Measurements from ENCODE around the gene NUP98. TPM values are rescaled to one million over a fixed set of nuclear protein-coding genes. Genes with fewer than 3 reads are reported as not detected.
A peak's percentile ranks its signal among the peaks of the same experiment; 100 is the strongest.
"Not testable (repeated sequence)": the region's sequence is repeated elsewhere in the genome, so short reads cannot be mapped to it uniquely, and the experiment has no call there.

Gene NUP98
- total RNA-seq, 1 donor from 2014 or later, result 82.4 TPM

DNA sequence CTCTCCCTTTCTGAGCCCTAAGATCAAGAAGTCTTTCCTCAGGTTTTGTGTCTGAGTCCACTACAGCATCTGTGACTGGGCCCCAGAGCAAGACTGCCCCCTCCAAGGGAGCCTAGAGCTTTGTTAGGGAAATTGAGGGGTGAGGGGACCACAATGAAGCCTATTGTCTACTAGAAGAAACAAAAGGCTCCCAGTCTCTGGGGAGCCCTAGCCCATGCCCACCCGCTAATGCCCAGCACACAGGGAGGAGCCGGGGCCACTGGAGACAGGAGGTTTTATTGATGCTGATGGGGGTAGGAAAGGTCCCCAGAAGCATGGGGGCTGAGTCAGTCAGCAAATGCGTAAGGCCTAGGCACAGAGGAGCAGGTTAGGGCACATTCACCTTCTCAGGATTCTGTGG lies 29.4 kb upstream of the NUP98 start:
- DNase-seq (ENCODE audit: low read depth in 2 of 2), result no peak

DNA sequence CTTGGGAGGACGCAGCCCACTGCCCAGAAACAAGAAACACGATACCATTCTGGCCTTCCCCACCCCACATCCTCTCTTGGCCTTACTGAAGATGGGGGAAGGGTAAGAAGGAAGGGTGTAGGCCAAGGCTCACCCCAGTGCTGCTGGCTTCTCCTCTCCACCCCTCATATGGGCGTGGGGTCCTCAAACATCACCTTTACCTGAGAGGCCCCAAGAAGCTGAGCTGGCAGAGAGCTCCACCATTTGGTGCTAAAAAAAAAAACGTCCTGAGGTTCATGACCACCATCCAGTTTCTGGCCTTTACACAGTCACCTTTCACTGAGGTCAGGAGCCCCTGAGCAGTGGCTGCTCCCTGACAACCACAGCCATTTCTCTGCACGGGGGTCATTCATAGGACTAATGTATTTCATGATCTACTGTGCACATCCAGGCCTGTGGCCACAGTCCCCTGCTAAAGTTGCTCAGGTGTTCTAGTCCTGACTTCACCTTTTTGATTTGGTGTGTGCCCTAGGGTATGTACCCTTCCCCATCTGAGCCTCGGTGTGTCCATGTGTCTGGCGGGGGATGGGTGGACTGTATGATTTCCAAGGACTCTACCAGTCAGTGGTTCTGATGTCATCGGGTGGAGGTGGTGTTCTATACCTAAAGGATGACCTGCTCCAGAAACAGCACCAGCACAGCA lies 28.3 kb upstream of the NUP98 start:
- DNase-seq (ENCODE audit: low read depth in 2 of 2), result no peak

DNA sequence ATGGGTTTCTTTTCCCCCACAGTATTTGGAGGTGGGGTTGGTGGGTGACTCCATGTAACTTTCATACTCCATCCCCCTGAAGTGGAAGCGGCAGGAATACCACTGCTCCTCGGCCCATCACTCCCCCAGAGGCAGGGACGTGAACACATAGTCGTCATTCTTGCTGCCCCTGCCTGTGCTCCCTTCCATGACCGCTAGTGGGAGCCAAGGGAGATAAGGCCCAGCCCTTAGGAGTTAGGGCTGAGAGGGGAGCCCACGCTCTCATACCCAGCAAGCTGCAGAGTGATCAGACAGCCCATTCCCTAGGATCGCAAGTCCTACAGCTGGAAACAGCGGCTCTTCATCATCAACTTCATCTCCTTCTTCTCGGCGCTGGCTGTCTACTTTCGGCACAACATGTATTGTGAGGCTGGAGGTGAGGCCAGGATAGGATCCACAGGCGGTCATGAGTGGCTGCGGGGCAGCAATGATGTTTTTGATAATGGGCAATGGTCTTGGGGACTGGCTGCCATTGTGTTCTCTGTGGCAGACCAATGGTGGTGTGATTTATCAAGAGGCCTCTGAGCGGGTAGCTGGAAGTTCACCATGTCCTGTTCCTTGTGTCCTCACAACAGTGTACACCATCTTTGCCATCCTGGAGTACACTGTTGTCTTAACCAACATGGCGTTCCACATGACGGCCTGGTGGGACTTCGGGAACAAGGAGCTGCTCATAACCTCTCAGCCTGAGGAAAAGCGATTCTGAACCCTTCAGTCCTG lies 27.5 kb upstream of the NUP98 start:
- DNase-seq (ENCODE audit: low read depth in 2 of 2), result peak in 1 of 2 donors; percentile 61

DNA sequence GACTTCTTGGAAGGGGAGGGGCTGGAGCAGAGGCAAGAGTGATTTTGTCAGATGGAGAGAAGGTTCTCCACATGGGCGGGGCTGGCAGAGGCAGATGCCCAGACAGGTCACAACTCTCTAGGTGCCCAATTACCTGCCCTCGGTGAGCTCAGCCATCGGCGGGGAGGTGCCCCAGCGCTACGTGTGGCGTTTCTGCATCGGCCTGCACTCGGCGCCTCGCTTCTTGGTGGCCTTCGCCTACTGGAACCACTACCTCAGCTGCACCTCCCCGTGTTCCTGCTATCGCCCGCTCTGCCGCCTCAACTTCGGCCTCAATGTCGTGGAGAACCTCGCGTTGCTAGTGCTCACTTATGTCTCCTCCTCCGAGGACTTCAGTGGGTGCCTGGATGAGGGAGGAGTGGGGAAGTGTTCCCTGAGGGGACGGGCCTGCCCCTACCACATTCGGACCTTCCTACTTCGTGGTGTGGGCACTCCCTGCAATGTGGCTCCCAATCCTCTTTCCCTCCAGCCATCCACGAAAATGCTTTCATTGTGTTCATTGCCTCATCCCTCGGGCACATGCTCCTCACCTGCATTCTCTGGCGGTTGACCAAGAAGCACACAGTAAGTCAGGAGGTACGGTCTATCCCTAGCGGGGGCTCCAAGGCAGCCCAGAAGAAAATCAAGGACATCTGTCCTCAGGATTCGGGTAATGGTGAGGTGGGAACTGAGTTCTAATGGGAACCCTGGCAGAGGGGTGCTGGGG lies 26.6 kb upstream of the NUP98 start:
- DNase-seq (ENCODE audit: low read depth in 2 of 2), result no peak

DNA sequence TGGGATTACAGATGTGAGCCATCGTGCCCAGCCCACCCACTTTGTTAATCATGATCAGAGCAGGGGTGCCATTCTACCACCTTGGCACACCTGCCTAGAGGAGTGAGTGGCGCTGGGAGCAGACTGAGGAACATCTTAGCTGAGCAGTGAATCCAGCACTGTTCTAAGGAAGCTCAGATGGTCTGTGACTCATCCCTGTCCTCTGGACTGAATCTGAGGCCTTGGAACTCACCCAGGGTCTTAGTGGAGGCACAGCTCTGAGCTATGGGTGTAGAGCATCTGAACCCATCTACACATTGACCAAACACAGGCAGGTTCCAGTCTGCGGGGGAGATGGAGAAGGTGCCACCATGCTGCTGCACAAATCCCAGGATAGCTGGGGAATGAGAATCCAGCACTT lies 25.9 kb upstream of the NUP98 start:
- no peak for DNase-seq (ENCODE audit: low read depth in 2 of 2)

DNA sequence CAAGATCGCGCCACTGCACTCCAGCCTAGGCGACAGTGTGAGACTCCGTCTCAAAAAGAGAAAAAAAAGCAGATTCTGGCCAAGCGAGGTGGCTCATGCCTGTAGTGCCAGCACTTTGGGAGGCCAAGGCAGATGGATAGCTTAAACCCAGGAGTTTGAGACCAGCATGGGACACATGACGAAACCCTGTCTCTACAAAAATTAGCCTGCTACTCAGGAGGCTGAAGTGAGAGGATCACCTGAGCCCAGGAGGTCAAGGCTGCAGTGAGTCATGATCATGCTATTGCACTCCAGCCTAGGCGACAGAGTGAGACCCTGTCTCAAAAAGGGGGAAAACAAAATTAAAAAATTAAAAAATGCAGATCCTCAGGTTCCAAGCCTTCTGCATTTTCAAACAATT lies 25.0 kb upstream of the NUP98 start:
- DNase-seq (ENCODE audit: low read depth in 2 of 2), result no peak

DNA sequence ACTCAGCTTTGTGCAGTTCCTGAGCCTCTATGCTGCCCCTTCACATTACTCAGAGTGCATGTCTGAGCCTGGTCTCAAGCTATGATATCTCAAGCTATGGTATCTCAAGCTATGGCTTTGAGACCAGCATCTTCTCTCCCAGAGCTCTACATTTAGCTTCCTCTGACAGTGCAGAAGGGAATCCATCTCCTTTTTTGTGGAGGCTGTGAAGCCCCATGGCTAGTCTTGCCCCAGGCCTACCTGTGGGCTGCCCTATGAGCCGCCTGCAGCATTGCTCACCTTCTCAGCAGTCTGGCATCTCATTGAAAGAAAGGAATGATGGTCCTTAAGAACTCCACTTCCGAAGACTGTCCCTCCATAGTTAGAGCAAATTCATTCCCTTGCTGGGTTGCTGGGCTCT lies 23.6 kb upstream of the NUP98 start:
- no peak for DNase-seq (ENCODE audit: low read depth in 2 of 2)

DNA sequence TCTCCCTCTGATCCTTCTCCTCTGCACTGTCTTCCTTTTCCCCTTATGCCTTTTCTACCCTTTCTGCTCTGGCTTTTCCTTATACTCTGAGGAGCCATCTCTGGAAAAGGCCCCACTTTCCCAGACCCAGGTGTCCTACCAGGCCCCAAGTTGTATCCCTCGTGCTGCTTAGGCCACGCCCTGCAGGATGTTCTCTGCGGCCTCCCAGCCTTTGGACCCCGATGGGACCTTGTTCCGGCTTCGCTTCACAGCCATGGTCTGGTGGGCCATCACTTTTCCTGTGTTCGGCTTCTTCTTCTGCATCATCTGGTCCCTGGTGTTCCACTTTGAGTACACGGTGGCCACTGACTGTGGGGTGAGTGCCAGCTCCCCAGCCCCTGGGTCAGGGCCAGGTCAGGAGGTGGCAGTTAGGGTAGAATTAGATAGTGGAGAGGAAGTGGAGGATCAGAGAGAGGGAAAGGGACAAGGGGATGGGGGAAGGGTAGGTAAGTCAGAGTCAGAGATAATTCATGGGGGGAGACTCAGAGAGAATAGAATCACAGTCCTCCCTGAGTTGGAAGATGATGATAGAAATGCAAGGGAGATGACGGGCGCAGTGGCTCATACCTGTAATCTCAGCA lies 19.9 kb upstream of the NUP98 start:
- no peak for DNase-seq (ENCODE audit: low read depth in 2 of 2)

DNA sequence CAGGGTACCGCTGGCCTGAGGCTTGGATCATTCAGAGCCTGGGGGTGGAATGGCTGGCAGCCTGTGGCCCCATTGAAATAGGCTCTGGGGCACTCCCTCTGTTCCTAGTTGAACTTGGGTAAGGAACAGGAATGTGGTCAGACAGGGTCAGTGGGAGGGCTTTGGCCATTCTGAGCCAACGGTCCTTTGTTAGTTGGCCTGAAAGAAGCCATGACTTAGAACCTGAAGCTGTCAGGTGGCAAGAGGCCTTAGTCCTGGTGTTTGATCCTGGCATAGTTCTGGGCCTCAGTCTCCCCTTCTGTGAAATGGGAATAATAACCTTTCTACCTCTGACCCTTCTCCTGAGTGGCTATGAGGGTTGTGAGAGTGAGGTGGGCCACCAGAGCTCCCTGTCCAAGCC lies 19.3 kb upstream of the NUP98 start:
- no peak for DNase-seq (ENCODE audit: low read depth in 2 of 2)

DNA sequence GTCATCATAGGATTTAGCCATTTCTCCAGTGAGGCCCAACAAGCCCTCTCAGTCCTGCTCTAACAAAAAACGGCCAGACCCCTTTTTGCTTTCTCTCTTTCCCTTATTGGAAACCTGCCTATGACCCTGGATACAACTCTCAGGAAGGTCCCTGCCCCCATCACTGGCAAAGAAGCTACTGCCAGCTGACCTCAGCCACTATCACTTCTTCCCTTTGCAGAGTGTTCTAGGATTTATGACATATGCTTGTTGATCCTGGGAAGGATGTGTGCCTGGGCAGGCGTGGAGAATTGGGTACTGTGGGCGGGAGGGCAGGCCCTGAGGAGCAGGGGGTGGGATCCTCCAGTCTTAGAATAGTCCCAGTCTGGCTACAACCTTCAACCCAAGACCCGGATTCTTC lies 18.5 kb upstream of the NUP98 start:
- DNase-seq (ENCODE audit: low read depth in 2 of 2), result no peak

DNA sequence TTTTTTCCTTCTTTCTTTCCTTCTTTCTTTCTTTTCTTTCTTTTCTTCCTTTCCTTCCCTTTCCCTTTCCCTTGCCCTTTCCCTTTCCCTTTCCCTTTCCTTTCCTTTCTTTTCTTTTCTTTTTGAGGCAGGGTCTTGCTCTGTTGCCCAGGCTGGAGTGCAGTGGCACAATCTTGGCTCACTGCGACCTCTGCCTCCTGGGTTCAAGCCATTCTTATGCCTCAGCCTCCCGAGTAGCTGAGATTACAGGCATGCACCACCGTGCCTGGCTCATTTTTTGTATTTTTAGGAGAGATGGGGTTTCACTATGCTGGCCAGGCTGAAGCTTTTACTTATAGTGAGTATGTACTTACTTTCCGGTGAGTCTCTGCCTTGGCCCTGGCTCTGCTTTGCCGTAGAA lies 17.5 kb upstream of the NUP98 start:
- DNase-seq (ENCODE audit: low read depth in 2 of 2), result not testable (repeated sequence)

DNA sequence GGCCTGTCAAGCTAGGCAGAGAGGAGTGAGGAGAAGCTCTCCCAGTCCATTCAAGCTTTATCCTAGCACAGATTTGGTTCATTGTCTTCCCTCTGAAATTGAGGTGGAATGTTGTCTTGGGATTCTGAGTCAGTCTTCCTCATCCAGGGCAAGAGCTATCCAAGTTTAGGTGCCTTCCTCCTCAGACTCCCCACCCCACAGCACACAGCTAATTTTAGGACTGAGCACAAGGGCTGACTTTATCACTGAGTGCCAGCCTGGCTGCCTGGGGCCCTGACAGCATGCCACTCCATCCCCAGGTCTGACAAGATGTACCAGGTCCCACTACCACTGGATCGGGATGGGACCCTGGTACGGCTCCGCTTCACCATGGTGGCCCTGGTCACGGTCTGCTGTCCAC lies 13.6 kb upstream of the NUP98 start:
- no peak for DNase-seq (ENCODE audit: low read depth in 2 of 2)

DNA sequence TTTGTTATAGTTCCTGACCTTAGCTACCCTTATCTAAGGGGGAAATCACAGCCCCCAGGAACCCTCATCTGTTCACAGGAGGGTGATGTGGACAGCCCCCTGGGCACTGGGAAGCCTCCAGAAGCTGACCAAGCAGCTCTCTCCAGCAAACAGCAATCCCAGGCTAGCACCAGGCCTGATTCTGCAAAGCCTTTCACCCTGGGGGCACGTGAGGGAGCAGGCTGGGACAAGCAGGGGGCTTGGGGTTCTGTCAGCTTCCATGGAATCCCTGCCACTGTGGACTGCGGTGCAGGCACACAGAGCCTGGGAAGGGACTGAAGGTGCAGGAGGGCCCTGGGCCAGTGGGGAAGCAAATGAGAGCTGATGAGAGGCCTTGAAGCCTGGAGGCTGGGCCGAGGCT lies 13.1 kb upstream of the NUP98 start:
- no peak for DNase-seq (ENCODE audit: low read depth in 2 of 2)

DNA sequence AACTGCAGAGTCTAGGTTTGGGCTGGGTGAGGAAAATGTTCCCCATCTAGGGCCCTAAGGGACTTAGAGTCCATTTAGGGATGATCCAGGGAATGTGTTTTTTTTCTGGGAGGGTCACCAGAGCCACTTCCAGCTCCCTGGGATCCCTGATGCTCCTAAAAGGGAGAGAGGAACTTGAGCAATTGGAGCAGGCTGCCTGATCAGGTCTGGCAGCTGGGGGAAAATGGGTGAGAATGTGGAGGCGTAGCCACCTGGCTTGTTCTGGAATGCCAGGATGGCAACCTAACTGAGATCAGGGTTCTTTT lies 12.2 kb upstream of the NUP98 start:
- no peak for DNase-seq (ENCODE audit: low read depth in 2 of 2)

DNA sequence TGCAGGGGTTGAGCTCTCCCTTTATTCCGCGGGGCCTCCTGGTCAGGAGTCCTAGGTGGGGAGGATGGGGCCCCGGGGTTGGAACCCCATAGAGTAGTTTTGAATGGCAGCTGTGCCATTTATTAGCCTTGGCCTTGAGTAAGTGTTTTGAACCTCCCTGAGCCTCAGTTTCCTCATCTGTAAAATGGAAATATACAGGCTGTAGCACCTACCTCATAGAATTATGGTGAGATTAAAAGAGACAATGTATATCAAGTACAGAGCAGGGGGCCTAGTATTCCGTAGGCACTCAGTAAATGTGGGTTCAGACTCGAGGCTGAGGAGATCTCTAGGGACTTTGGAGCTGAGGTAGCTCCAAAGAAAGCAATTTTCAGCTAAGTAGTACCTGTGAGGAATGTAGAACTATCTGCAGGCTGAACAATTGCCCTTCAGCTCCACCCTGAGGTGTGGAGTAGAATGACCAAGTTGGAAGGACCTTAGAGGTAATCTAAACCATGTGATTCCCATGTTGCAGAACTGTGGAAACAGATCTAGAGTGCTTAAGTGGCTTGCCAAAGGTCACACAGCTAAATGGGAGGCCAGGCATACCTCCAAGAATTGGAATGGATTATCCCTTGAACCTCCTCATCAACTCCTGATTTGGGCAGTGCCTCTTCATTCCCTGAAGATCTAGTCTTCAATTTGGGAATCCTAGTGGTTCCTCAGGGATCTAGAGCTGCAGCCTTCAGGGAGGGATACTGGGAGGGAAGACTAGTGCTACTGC lies 11.7 kb upstream of the NUP98 start:
- DNase-seq (ENCODE audit: low read depth in 2 of 2), result peak; percentile 22 to 67

DNA sequence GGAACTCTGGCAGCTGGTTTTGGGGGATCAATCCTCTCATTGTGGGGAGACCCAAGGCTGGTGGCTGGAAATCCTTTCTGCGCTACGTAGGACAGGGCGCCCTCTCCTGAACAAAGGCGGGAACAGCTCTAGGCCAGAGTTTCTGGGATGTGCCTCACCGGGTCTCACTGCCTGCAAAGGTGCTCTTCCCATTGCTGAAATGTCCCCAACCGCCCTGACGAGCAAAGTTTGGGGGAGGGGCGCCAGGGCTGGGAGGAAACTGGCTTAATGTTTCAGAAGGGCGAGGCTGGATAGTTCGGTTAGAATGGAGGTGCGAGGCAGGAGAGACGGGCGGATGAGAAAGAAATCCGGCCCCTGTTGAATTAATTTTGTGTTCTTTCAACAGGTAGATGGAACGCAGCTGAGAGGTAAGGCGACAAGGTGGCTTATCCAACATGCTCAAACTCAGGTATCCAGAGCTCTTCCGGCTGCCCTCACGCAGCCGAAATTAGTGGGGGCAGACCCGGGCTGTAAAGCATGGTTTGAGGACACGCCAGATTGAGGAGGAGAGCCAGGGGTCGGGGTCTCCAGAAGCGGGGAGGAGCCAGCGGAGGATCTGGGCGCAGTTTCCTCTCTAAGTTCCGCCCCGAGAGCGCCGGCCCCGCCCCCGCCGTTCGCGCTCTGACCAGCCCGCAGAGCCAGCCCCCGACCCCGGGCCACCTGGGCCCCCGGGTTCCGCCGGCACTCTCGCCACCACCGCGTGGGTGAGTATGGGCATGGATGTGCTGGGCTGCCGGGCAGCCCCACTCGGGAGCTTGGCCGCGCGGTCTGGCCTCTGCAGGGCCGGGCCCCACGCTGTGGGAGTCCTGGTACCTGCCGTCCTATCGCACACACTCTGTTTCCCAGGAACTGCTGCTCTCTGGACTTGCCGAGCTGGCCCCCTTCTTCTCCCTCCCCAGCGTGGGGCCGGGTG lies 10.8 kb upstream of the NUP98 start, which contains the start of gene PGAP2:
Gene PGAP2 (plus strand): TSS at position 652 of the 952 bp plus-strand sequence. CDS start 2,700 bp downstream, outside the sequence.
- DNase-seq (ENCODE audit: low read depth in 2 of 2), result peak in 1 of 2 donors; percentile 55

DNA sequence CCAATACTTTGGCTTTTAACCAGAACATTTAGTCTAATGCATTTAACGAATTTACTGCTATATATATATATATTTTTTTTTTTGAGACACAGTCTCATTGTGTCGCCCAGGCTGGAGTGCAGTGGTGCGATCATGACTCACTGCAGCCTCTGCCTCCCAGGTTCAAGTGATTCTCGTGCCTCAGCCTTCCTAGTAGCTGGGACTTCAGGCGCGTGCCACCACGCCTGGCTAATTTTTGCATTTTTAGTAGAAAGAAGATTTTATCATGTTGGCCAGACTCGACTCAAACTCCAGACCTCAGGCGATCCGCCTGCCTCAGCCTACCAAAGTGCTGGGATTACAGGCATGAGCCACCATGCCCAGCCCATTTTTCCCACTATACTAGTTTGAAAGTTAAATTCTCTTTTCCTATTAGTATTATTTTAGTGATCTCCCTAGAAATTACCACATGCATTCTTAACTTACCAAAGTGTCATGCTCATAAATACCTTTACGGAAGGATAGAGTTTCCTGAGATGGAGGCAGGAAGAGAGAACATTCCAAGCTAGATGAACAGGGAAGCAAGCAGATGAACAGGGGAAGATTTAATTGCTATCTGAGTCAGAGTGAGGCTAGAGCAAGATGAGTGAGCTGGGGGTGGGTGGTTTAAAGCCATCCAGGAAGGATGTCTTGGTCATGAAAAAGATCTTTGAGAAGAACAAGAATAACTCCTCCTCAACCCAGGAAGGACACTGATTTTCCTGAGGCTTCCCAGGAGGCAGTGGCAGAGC lies 6.6 kb upstream of the NUP98 start:
- DNase-seq (ENCODE audit: low read depth in 2 of 2), result no peak

DNA sequence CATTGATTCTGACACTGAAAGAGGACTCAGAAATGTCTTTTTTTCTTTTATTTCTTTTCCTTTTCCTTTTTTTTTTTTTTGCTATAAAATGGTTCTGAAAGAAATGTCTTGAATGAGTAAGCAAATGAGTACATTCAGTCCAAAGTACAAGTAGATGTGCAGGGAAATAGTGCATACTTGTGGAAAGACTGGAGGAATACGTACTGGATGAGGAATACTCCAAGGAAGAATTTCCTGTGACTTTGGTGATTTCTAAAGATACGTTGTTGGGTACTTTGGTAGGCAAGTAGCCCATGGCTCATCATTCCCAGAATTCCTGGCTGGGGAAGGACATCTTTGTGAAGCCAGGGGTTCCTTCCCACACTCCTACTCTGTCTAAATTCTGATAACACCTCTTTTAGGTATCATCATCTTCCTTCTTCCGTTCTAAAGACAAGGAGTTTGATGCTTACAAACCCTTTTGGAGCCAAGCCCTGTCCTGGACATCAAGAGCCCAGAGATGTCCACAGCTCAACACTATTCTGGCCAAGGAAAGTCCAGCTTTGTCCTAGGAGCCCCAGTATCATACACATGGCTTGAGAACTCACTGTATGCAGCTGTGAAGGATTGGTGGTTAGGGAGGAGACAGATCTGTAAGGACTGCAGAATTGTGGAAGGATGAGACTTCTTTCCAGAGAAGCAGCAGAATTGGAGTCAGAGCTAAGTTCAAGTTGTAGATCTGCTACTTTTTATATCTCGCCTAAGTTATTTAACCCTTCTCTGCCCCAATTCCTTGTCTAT lies 4.8 kb upstream of the NUP98 start:
- DNase-seq (ENCODE audit: low read depth in 2 of 2), result no peak

DNA sequence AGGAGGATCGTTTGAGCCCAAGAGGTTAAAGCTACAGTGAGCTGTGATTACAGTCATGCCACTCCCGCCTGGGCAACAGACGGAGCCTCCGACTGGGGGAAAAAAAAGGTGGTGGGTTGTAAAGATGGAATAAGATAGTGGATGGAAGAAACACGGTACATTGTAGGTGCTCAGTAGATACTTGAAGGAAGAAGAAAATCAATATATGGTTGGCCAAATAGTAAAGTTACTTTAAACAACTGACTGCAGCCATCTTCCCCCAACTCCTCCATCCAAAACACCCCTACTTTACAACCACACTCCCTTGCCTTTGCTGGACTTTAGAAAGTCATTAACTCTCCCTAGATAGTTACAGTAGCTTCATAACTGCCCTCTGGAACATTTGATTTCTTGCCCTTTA lies 2.5 kb upstream of the NUP98 start:
- no peak for DNase-seq (ENCODE audit: low read depth in 2 of 2)

All from dermis microvascular lymphatic vessel endothelial cell (primary cell).